ENCODE data around the gene DLK1. TPM values are rescaled to one million over a fixed set of nuclear protein-coding genes. Genes with fewer than 3 reads are reported as not detected.

Gene DLK1
- total RNA-seq, 4 donors from 2014 or later: 0.53 to 5.1 (median 3.5) TPM

DNA sequence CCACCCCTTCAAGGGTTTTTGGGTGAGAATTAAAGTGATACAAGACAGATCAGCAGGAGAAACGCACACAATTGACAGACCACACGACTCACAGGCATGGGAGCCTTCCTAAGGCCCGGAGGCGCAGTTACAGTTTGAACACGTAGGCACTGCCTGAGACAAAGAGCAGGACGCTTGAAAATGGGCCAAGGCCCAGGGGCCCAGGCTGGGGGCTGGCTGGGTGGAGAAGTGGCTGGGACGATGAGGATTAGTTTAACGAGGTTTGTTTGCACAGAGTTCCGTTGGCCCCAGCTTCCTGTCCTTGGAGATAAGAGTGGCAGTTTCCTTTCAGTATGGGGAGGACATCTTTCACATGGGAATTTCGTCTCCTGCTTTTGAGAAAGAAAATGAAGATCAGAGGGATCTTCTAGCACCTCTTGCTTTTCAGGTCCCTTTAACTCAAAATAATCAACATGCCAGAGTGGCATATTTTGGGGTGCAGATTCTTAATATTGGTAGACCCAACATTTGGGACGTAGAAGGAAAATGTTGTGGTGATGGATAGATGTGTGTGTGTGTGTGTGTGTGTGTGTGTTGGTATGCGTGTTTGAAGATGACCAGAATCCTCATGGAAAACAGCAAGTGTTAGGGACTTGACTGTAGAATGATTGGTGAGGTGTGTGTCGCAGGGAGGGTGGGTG is 44.6 kb downstream of the DLK1 start:
- Histone ChIP-seq H3K4me3 (no peak overlapping the region), H3K27me3 (peaks cover 0 to 3% (median 1%) of the 10 kb centered on the region in 3 donors), H3K36me3 (no peaks in the 10 kb centered on the region), H3K9me3 (no peaks in the 10 kb centered on the region), H3K4me1 (no peaks in the 10 kb centered on the region), H3K27ac (no peak overlapping the region)
- intact Hi-C loops (cut with DNase I; ENCODE audit: low total_unique reads): no loop called here
- in situ Hi-C loops (cut with MboI; ENCODE audit: low sequenced_read_pairs in 4 of 4): no loop called here
- TF ChIP-seq, protein P1, sequence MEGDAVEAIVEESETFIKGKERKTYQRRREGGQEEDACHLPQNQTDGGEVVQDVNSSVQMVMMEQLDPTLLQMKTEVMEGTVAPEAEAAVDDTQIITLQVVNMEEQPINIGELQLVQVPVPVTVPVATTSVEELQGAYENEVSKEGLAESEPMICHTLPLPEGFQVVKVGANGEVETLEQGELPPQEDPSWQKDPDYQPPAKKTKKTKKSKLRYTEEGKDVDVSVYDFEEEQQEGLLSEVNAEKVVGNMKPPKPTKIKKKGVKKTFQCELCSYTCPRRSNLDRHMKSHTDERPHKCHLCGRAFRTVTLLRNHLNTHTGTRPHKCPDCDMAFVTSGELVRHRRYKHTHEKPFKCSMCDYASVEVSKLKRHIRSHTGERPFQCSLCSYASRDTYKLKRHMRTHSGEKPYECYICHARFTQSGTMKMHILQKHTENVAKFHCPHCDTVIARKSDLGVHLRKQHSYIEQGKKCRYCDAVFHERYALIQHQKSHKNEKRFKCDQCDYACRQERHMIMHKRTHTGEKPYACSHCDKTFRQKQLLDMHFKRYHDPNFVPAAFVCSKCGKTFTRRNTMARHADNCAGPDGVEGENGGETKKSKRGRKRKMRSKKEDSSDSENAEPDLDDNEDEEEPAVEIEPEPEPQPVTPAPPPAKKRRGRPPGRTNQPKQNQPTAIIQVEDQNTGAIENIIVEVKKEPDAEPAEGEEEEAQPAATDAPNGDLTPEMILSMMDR (IDR thresholded peaks at IDR 0.05 in 4 of 5, conservative IDR thresholded peaks at IDR 0.05 in 1 of 5): no peak
- no peak for TF ChIP-seq POLR2A (IDR thresholded peaks at IDR 0.05)
- ATAC-seq (no peak), DNase-seq (no peak)

DNA sequence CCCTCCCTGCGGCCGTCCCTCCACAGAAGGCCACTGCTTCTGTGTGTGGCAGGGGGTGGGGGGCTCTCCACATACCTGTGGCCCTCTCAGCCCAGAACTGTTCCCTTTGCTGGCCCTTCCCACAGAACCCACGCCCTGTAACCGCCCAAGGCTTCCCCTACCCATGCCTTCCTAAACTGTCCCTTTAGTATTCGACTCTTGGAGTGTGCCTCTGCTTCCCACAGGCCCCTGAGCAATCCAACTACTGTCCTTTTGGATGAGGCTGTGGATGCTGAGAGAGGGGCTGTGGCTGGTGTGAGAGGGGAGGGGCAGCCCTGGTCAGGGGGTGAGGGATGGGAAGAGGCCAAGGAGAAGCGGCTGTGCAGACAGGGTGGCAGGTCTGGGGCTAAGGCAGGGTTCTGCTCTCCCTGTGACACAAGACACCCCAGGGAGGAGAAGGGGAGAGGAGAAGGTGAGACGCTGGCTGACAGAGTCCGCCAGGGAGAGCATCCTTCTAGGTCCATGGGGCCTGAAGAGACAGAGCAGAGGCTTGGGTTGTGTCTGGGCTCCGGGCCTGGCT is 46.0 kb downstream of the DLK1 start:
- Histone ChIP-seq H3K9me3 (no peaks in the 10 kb centered on the region), H3K36me3 (no peaks in the 10 kb centered on the region), H3K4me1 (peaks cover 5 to 7% of the 10 kb centered on the region in 2 donors), H3K4me3 (no peak overlapping the region), H3K27ac (no peak overlapping the region), H3K27me3 (peaks cover 0 to 3% (median 0%) of the 10 kb centered on the region in 3 donors)
- DNase-seq (no peak), ATAC-seq (no peak)
- in situ Hi-C loops (cut with MboI; ENCODE audit: low sequenced_read_pairs in 4 of 4) (no loop called here), intact Hi-C loops (cut with DNase I; ENCODE audit: low total_unique reads) (no loop called here)
- no peak for TF ChIP-seq POLR2A (IDR thresholded peaks at IDR 0.05)
- TF ChIP-seq, protein P1 (IDR thresholded peaks at IDR 0.05 in 4 of 5, conservative IDR thresholded peaks at IDR 0.05 in 1 of 5): no peak

DNA sequence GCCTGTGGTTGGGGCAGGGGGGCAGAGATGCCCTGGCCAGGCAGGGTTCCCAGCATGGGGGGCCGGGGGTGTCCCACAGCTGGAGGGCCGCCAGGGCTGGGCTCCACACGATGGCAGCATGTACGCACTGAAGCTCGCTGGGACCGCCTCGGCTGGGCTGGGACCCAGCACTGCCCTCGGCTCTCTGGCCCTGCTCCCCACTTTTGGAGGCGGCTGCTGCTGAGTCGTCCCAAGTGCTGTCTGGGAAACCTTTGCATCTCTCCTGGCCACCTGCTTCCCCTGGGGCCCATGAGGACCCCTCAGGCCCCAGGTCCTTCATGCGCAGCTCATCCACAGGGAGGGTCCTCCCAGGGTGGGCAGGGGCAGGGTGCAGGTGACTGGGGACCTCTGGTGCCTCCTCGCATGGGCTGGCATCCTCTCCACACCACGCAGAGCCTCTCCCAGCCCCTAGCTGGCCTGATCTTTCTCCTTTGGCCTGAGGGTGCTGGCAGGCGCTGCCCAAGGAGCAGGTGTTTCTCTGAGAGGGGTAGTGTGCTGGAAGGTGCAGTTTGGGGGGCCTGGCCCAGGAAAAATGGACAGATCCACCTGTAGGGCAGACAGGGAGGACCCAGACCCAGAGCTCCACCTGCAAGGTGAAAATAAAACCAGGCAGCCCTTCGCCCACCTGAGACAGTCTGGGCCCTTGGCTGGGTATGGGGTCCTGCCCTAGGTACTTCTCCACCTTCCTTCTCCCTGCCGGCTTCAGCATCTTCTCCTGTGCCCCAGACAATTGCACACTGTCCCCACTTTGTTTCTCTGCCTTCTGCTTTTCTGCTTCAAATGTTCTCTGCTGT is 46.9 kb downstream of the DLK1 start:
- Histone ChIP-seq H3K27me3 (peaks cover 0 to 3% (median 0%) of the 10 kb centered on the region in 3 donors), H3K9me3 (no peaks in the 10 kb centered on the region), H3K4me1 (peaks cover 12 to 13% of the 10 kb centered on the region in 2 donors), H3K36me3 (no peaks in the 10 kb centered on the region), H3K4me3 (no peak overlapping the region), H3K27ac (no peak overlapping the region)
- ATAC-seq (no peak), DNase-seq (no peak)
- TF ChIP-seq POLR2A (IDR thresholded peaks at IDR 0.05): no peak
- TF ChIP-seq, protein P1 (IDR thresholded peaks at IDR 0.05 in 4 of 5, conservative IDR thresholded peaks at IDR 0.05 in 1 of 5): no peak
- intact Hi-C loops (cut with DNase I; ENCODE audit: low total_unique reads): no loop called here
- in situ Hi-C loops (cut with MboI; ENCODE audit: low sequenced_read_pairs in 4 of 4): no loop called here

DNA sequence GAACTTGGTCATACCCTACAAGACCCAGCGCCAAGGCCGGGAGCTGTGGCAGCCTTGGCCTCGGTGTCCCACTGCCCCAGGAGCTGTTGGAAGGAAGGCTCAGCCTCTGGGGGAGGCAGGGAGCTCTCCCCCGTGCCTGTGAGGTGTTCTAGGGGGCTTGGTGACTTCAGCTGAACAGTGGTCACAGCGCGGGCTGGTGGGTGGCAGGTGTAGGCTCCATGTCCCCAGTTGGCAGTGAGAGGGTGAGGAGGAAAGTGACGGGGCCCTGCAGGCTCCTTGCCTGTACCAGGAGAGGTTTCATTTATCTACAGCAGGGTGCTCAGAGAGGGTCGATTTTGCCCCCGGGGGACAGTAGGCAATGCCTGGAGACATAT is 47.5 kb downstream of the DLK1 start:
- Histone ChIP-seq H3K4me3 (no peak overlapping the region), H3K4me1 (peaks cover 12 to 16% of the 10 kb centered on the region in 2 donors), H3K27ac (no peak overlapping the region), H3K9me3 (no peaks in the 10 kb centered on the region), H3K27me3 (peaks cover 0 to 3% (median 0%) of the 10 kb centered on the region in 3 donors), H3K36me3 (no peaks in the 10 kb centered on the region)
- no peak for ATAC-seq
- TF ChIP-seq, protein P1 (IDR thresholded peaks at IDR 0.05 in 4 of 5, conservative IDR thresholded peaks at IDR 0.05 in 1 of 5): no peak
- TF ChIP-seq POLR2A (IDR thresholded peaks at IDR 0.05): no peak
- intact Hi-C loops (cut with DNase I; ENCODE audit: low total_unique reads) (no loop called here), in situ Hi-C loops (cut with MboI; ENCODE audit: low sequenced_read_pairs in 4 of 4) (no loop called here)
- DNase-seq: no peak
